Heart right ventricle (tissue), 16 donors: ENCODE results near the gene SNIP1. TPM values are rescaled to one million over a fixed set of nuclear protein-coding genes. Genes with fewer than 3 reads are reported as not detected.
"Not testable (repeated sequence)": the region's sequence is repeated elsewhere in the genome, so short reads cannot be mapped to it uniquely, and the experiment has no call there.

Experiments
- ATAC-seq, 8 donors: fragments of 200-7000 bp; cut with Tn5 transposase; one replicate each; pipeline ENCODE4 v1.9.1; 2020; ENCODE audit warnings: mild to moderate bottlenecking in 8 of 8, moderate library complexity in 8 of 8, moderate number of reproducible peaks in 1 of 8
- DNase-seq, 2 donors: peaks; one replicate each; pipeline ENCODE4 v3.0.0-alpha.2; 2020
- H3K27ac ChIP-seq, 10 donors: fragments of 200-600 bp; sonication (generic) in 2 of 10; one replicate each; pipeline versions ENCODE4 v1.5.0 to v1.8.0; 2020 to 2022; ENCODE audit warnings: mild to moderate bottlenecking in 3 of 10
- H3K27me3 ChIP-seq, 7 donors: fragments of 200-600 bp; one replicate each; pipeline ENCODE4 v1.8.0; 2021 to 2022; ENCODE audit warnings: mild to moderate bottlenecking in 2 of 7
- H3K36me3 ChIP-seq, 9 donors: fragments of 200-600 bp; sonication (generic) in 1 of 9; one replicate each; pipeline versions ENCODE4 v1.5.0 to v1.8.0; 2020 to 2022; ENCODE audit warnings: mild to moderate bottlenecking in 2 of 9
- H3K4me1 ChIP-seq, 9 donors: fragments of 200-600 bp; sonication (generic) in 1 of 9; one replicate each; pipeline versions ENCODE4 v1.5.0 to v1.8.0; 2020 to 2022; ENCODE audit warnings: mild to moderate bottlenecking in 4 of 9
- H3K4me3 ChIP-seq, 10 donors: fragments of 200-600 bp; sonication (generic) in 2 of 10; one replicate each; pipeline versions ENCODE4 v1.5.0 to v1.8.0; 2020 to 2022; ENCODE audit warnings: mild to moderate bottlenecking in 7 of 10, moderate library complexity in 2 of 10
- H3K9me3 ChIP-seq, 11 donors: fragments of 200-600 bp in 10 of 11; sonication (generic) in 2 of 11; one replicate each; pipeline versions ENCODE4 v1.5.0 to v1.8.0; 2013 to 2022; ENCODE audit warnings: mild to moderate bottlenecking in 2 of 11, control low read depth in 1 of 11, moderate library complexity in 1 of 11
- WGBS, 2 donors: extraction: QIAGEN DNeasy Blood & Tissue Kit; methylation state at CpG; one replicate each; pipeline ENCODE4 v1.1.7; 2013; ENCODE audit warnings: inconsistent platforms in 1 of 2; 5-methylcytosine and 5-hydroxymethylcytosine counted together
- intact Hi-C, 10 donors: fragments of 100-400 bp; cut with DNase I; formaldehyde crosslinking; loops; one replicate each; pipeline versions ENCODE4 v1.11.1 to v1.14.2; 2022
- polyA plus RNA-seq, 2 donors: library from polyadenylated mRNA; stranded (reverse); fragments of 200-250 nt; gene quantifications; one replicate each; pipeline ENCODE4 v1.2.3, GENCODE V29; 2013
- total RNA-seq, 10 donors: library from RNA; stranded (reverse); fragmentation: NEBNext Ultra II Directional in 3 of 10; extraction: Animal tissue kit (Norgen Biotek cat#: 25700) in 3 of 10; gene quantifications; one replicate each; pipeline versions ENCODE4 v1.2.1 to v1.2.4, GENCODE V29; 2021 to 2023
- TF ChIP-seq, protein P1 (sequence below), 9 donors: fragments of 200-600 bp; sonication (generic) in 2 of 9; IDR thresholded peaks; one replicate each; pipeline versions ENCODE4 v1.5.0 to v1.8.0; 2021 to 2022; ENCODE audit warnings: antibody characterized with exemption in 9 of 9, mild to moderate bottlenecking in 5 of 9, moderate library complexity in 1 of 9
- donor health status: Arrhythmogenic right ventricular cardiomyopathy.
- donor health status: ischemic (EF 13 %, LVEDD 7.1; RV severe dilation, severe dysfunction).
- donor health status: healthy with polysubstance abuse.
- donor health status: DM: no; HTN: yes; CAD: no.
- donor health status: DM: no; HTN: no; CAD: no.
- donor health status: ischemic (EF 25% LVEDD 6.9; RV normal size, moderate dysfunction).
- donor health status: ischemic (EF 25% LVEDD 5.7; RV mildly dilated, moderate dysfunction).
- donor health status: healthy.
- donor health status: DM: yes; HTN: yes; CAD: no.
- donor health status: Ischemic cardiomyopathy.
- donor health status: ischemic (EF 35%, LVEDD 5.7; RV mildly dilated, moderate dysfunction).
- donor health status: nonischemic (EF 11% LVEDD 7.7; RV severe dilation, severe dysfunction).
- donor health status: DM: yes; HTN: yes; CAD: no.
- donor health status: PGD.
- donor health status: ischemic (EF 29% LVEDD 5.4; RV normal size, mild dysfunction).
- donor health status: nonischemic (EF 23%, LVEDD 6.1; RV moderate dilation, normal function).

Gene SNIP1
- total and polyA plus RNA-seq, 12 donors, result 3.2 to 12.1 (median 8.9) TPM

DNA sequence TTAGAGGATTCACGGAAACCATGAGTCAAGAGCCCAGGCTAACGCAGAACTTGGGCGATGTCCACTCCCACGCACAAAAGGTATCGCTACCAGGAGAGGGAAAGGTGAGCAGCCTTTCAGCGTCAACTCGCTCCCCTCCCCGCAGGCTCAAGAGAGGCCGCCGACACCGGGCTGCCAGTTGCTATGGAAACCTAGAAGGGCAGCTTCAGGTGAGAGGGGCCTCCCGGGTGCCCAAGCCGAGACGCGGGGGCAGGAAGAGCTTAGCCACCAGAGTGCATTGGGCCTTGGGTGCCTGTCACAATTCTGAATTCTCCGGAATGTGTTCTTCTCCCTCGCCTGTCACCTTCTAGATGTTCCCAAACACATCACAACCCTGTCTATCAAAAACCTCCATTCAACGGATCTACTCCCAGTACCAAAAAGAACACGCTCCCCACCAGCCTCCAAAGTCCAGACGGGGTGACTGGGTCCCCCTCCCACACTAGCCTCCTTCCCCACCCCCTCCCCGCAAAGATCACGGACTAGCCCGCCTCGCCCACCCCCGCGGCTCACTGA lies 40.2 kb downstream of the SNIP1 start:
- H3K36me3 ChIP-seq, result peaks cover 0 to 43% (median 7%) of the 10 kb centered on the region in 9 donors
- TF ChIP-seq, protein P1, sequence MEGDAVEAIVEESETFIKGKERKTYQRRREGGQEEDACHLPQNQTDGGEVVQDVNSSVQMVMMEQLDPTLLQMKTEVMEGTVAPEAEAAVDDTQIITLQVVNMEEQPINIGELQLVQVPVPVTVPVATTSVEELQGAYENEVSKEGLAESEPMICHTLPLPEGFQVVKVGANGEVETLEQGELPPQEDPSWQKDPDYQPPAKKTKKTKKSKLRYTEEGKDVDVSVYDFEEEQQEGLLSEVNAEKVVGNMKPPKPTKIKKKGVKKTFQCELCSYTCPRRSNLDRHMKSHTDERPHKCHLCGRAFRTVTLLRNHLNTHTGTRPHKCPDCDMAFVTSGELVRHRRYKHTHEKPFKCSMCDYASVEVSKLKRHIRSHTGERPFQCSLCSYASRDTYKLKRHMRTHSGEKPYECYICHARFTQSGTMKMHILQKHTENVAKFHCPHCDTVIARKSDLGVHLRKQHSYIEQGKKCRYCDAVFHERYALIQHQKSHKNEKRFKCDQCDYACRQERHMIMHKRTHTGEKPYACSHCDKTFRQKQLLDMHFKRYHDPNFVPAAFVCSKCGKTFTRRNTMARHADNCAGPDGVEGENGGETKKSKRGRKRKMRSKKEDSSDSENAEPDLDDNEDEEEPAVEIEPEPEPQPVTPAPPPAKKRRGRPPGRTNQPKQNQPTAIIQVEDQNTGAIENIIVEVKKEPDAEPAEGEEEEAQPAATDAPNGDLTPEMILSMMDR (IDR thresholded peaks at IDR 0.05), result no peak
- DNase-seq (no peak), ATAC-seq (peak in 4 of 8 donors; percentile 1 to 7 (median 3))
- H3K9me3 ChIP-seq, result no peaks in the 10 kb centered on the region
- H3K27ac ChIP-seq, result peak overlapping the region in 9 of 10 donors; percentile 88 to 99 (median 97)
- WGBS, 2 donors, result 3% methylated on average over 21 to 26 of the region's 26 CpGs
- peak overlapping the region; percentile 59 to 96 (median 83) for H3K4me3 ChIP-seq
- no peaks in the 10 kb centered on the region for H3K27me3 ChIP-seq
- intact Hi-C loops, result loop anchor here in 2 of 10 donors (2.0 to 10.0 kb wide), 2 partner anchors 41 to 81 kb away; partner anchors contain the start of genes GNL2 (in 2 of the 2) and SNIP1 (in 1 of the 2)
- peaks cover 6 to 30% (median 20%) of the 10 kb centered on the region in 9 donors for H3K4me1 ChIP-seq

DNA sequence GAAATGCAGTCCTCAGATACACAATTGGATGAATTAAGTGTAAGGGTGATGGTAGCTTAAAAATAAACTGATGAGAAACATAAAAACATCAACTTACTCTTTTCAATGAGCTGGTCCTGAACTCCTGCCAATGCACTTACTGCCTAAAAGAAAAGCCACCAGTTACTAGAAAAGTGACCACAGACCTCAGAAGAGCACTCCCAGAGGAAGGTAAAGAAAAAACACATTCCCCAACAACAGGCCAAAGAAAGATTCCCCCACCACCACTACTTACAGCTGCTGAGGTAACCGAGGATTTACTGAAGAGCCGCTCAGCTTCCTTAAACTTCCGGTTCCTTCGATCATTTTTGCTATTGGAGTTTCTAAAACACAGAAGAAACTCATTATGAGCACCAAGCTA lies 44.9 kb downstream of the SNIP1 start:
- WGBS, 2 donors, result 84 to 87% methylated on average over 4 of the region's 4 CpGs
- Histone ChIP-seq H3K36me3 (peaks cover 0 to 90% (median 25%) of the 10 kb centered on the region in 9 donors), H3K27me3 (no peaks in the 10 kb centered on the region), H3K27ac (no peak overlapping the region), H3K9me3 (no peaks in the 10 kb centered on the region), H3K4me3 (no peak overlapping the region), H3K4me1 (peaks cover 6 to 24% (median 17%) of the 10 kb centered on the region in 9 donors)
- intact Hi-C loops, result no loop called here
- ATAC-seq (no peak), DNase-seq (no peak)
- TF ChIP-seq, protein P1 (IDR thresholded peaks at IDR 0.05), result no peak

DNA sequence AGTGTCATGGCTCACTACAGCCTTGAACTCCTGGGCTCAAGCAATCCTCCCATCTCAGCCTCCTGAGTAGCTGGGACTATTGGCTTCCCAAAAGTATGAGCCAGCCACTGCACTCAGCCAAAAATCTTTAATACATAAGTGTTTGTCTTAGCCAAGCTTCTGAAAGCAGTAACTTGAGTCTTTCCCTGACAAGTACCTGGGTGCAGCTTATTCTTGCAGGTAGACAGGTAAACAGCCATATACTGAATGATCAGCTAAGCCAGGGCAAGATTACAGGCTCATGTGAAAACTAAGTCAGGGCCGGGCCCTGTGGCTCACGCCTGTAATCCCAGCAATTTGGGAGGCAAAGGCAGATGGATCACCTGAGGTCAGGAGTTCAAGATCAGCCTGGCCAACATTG lies 47.4 kb downstream of the SNIP1 start:
- H3K4me1 ChIP-seq, result peaks cover 0 to 6% (median 0%) of the 10 kb centered on the region in 9 donors
- intact Hi-C loops, result no loop called here
- H3K4me3 ChIP-seq, result no peak overlapping the region
- H3K27ac ChIP-seq, result no peak overlapping the region
- no peaks in the 10 kb centered on the region for H3K27me3 ChIP-seq
- H3K36me3 ChIP-seq, result peaks cover 0 to 100% (median 31%) of the 10 kb centered on the region in 9 donors
- WGBS, 2 donors, result 95 to 96% methylated on average over 2 of the region's 2 CpGs
- TF ChIP-seq, protein P1 (IDR thresholded peaks at IDR 0.05), result no peak
- DNase-seq (no peak), ATAC-seq (no peak)
- no peaks in the 10 kb centered on the region for H3K9me3 ChIP-seq

DNA sequence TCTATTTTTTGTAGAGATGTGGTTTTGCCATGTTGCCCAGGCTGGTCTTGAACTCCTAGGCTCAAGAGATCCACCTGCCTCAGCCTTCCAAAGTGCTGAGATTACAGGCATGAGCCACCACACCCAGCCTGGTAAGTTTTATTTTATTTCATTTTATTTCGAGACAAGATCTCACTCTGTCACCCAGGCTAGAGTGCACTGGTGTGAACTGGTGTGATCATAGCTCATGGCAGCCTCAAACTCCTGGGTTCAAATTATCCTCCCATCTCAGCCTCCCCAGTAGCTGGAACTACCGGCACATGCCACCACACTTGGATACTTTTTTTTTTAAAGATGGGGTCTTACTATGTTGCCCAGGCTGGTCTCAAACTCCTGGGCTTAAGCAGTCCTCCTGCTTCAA lies 51.3 kb downstream of the SNIP1 start:
- intact Hi-C loops, H3K27me3 ChIP-seq, ATAC-seq, DNase-seq, H3K27ac ChIP-seq, H3K4me3 ChIP-seq, H3K9me3 ChIP-seq: not testable (repeated sequence)
- WGBS, 2 donors, result 91 to 98% methylated on average over 2 of the region's 2 CpGs
- Histone ChIP-seq H3K36me3 (peaks cover 0 to 100% (median 33%) of the 10 kb centered on the region in 9 donors), H3K4me1 (peaks cover 0 to 29% (median 14%) of the 10 kb centered on the region in 9 donors)

DNA sequence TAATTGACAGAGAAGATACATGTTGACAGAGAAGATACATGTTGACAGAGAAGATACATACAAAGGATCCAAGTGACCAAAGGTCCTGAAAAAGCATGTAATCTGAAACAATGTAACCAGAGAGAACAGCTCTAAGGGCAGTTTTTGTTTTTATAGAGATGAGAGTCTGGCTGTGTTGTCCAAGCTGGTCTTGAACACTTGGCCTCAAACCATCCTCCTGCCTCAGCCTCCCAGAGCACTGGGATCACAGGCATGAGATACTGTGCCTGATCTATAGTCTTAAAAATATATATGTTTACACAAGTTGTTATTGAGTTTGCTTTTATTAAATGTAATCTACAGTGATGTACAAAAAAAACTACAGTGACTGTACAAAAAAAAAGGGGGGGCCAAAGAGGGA lies 52.0 kb downstream of the SNIP1 start:
- no peaks in the 10 kb centered on the region for H3K27me3 ChIP-seq
- peaks cover 0 to 32% (median 14%) of the 10 kb centered on the region in 9 donors for H3K4me1 ChIP-seq
- H3K27ac ChIP-seq, result no peak overlapping the region
- H3K36me3 ChIP-seq, result peaks cover 0 to 100% (median 32%) of the 10 kb centered on the region in 9 donors
- H3K4me3 ChIP-seq, result no peak overlapping the region
- no peak for ATAC-seq
- intact Hi-C loops, result no loop called here
- DNase-seq, result no peak
- TF ChIP-seq, protein P1 (IDR thresholded peaks at IDR 0.05), result no peak
- H3K9me3 ChIP-seq, result no peaks in the 10 kb centered on the region
